GM18870 (cell line): ENCODE results near the gene SNRNP35.
"Not testable (repeated sequence)": the region's sequence is repeated elsewhere in the genome, so short reads cannot be mapped to it uniquely, and the experiment has no call there.

Experiments used
- ATAC-seq: cut with Tn5 transposase; IDR thresholded peaks from one replicate; pipeline ENCODE4 v1.9.1; 2021; ENCODE audit warnings: moderate library complexity; ENCODE audit not compliant: unreplicated experiment

The SNRNP35 gene

DNA sequence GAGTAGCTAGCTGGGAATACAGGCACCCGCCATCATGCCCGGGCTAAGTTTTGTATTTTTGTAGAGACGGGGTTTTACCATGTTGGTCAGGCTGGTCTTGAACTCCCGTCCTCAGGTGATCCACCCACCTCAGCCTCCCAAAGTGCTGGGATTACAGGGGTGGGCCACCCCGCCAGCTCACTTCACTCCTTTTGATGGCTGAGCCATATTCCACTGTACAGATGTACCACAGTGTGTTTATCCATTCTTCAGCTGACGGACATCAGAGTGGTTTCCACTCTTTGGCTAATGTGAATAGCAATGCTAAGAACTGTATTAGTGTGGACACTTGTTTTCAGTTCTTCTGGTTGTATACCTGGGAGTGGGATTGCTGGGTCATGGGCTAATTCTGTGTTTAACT, 29.5 kb downstream of the SNRNP35 start:
- no peak for ATAC-seq

DNA sequence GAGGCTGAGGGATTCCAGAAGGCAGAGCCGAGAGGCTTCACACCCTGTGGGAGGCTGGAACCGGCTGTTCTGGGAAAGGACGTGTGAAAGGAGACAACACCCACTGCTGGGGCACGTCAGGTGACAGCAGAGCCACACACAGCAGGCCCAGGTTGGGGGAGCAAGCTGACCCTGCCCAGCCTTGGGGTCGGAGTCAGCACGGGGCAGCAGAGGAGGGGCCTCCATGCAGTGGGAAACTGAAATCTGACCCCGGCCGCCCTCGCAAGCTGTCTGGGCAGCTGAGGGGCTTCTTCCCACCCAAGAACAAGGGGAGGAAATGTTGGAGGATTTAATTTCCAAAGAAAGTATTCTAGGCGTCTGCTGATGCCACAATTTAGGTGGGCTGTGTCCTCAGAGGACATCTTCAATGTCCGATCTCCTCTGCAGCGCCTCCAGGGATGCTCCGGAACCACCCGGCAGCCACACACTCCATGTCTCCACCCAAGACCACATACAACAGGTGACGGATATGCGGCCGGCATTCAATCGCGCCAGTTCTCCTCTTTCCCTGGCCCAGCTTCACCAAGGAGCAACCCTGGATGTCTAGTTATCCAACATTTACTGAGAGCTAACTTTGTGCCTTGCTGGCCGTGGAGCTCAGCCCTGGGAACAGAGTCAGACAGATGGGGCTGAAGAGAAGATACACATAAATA, 30.7 kb downstream of the SNRNP35 start:
- no peak for ATAC-seq

DNA sequence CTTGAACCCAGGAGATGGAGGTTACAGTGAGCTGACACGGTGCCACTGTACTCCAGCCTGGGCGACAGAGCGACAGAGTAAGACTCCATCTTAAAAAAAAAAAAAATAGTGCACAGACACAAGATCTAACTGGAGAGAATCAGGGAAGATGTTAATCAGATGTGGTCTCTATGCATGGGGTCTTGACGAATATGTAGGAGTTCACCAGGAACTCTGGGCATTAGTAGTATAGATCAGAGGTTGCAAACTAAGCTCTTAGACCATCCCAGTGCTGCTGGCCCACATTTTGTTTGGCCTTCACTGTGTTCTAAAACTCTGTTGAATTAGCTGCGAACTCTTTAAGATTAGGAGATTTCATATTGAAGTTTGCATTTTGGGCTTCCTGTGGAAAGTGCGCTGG, 31.6 kb downstream of the SNRNP35 start:
- no peak for ATAC-seq

DNA sequence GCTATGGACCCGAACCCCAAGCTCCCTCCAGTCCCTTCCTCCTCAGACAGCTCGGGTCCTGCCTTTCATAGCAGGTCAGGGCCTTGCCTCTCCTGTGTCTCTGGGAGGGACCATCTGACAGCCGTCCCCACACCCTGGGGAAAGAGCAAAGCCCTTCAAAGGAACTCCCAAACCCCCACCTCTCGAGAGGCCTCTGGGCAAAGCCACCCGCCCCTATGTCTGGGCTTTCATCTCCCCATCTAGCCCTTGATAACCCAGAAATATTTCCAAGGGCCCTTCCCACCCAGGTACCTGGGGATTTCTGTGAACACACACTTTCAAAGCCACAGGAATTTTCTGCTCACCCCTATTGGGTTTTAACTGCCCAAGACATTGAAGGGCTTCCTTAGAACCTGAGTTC, 32.1 kb downstream of the SNRNP35 start:
- no peak for ATAC-seq

DNA sequence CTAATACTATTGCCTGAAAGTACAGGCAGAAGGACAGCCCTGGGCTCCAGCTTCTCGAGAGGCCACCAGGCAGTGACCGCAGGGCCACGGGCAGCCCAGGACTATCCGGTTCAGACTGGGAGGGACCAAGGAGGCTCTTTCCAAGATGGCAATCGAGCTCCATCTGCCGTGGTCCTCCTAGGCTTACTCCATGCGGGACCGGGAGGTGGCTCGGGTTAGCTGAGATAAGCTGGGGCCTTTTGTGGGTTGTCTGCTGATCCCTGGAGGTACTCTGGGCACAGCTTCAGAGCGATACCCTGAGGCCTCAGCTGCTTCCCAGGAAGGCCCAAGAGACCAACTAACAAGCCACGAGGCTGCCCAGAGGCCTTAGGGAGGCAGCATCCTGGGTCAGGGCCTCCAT, 33.1 kb downstream of the SNRNP35 start:
- ATAC-seq = no peak

DNA sequence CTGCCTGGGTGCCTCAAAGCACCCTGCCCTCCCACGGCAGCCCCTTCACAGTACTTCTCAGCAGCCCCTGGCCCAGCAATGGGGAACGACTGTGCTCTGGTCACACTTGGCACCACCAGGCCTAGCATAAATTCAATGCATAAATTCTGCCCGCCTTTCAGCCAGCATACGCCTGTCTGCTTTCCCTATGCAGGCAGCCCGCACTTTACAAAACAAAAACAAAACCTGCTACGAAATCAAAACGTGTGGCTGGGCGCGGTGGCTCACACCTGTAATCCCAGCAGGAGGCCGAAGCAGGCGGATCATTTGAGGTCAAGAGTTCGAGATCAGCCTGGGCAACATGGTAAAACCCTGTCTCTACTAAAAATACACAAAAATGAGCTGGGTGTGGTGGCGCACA, 33.5 kb downstream of the SNRNP35 start:
- no peak for ATAC-seq

DNA sequence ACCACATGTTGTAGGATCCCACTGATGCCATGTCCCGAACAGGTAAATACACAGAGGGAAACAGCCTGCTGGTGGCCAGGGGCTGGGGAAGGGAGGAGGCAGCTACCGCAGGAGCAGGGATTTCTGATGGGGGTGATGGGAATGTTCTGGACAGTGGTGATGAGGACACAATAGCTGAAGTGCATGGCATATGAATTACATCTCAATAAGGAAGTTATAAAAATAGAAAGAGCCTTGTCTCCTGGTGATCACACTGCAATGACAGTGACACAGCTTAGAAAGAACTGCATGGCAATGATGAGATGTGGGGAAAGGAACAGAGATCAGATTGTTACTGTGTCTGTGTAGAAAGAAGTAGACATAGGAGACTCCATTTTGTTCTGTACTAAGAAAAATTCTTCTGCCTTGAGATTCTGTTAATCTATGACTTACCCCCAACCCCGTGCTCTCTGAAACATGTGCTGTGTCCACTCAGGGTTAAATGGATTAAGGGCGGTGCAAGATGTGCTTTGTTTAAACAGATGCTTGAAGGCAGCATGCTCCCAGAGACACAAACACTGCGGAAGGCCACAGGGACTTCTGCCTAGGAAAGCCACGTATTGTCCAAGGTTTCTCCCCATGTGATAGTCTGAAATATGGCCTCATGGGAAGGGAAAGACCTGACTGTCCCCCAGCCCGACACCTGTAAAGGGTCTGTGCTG, 34.5 kb downstream of the SNRNP35 start:
- ATAC-seq = not testable (repeated sequence)

DNA sequence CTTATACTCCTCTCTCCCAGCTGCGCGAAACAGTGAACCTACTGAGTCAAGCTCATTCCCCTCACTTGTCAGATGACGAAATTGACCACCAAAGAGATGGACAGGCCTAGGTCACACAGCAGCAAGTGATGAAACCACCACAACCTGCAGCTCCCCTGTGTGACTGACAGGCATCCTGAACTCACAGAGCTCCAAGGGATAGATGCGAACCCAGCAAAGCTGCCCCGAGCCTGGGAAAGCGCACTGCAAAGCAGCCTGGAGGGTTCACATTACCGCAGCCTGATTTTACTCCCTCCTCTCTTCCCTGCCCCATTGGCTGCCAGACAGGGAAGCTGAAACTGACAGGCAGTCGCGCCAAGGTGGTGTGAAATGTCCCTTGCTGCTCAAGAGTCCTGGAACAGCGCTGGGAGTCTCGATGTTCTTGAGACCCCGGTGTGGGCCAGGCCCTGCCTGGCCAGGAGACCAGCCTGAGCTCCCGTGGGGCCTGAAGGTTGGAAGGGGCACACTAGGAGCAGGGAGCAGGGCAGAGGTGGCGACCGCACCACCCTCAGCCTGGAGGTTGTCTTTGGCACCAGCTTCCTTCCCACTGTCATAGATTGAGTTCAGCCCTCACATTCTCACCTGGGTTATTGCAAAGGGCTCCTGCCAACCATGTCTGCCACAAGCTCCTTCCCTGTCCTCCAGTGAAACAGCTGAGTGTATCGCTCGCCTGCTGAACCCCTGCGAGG, 36.3 kb downstream of the SNRNP35 start:
- no peak for ATAC-seq

DNA sequence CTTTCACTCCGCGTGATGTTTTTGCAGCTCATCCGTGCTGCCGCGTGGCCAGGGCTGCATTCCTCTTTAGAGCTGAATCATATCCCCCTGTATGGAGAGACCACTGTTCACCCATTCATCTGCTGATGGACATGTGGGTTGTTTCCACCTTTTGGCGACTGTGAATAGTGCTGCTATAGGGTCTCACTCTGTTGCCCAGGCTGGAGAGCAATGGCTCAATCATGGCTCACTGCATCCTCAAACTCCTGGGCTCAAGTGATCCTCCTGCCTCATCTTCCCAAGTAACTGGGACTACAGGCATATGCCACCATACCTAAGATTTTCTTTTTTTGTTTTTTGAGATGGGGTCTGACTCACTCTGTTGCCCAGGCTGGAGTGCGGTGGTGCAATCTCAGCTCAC, 39.1 kb downstream of the SNRNP35 start:
- ATAC-seq = no peak

DNA sequence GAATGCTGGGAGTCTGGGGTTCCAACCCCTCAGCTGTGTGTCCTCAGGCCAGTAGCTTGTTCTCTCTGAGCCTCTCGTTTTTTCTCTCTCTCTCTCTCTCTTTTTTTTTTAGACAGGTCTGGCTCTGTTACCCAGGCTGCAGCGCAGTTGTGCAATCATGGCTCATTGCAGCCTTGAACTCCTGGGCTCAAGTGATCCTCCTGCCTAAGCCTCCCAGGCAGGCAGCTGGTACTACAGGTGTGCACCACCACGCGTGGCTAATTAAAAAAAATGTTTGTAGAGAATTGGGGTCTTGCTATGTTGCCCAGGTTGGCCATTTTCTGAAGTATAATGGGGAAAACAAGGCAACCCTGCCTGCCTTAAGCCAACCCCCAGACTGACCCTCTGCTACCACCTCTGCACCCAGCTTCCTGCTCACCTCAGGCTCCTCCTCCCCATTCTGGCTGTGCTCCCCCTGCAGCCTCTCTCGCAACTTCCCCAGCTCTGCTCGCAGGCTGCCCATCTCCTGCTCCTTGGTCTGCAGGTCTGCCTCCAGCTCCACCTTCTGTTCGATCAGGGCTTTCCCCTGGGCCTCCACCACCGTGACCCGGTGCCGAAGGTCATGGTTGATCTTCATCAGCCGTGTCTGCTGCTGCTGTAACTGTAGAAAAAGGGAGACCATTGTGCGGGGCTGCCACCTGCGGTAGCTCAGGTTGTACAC, 40.3 kb downstream of the SNRNP35 start:
- no peak for ATAC-seq

DNA sequence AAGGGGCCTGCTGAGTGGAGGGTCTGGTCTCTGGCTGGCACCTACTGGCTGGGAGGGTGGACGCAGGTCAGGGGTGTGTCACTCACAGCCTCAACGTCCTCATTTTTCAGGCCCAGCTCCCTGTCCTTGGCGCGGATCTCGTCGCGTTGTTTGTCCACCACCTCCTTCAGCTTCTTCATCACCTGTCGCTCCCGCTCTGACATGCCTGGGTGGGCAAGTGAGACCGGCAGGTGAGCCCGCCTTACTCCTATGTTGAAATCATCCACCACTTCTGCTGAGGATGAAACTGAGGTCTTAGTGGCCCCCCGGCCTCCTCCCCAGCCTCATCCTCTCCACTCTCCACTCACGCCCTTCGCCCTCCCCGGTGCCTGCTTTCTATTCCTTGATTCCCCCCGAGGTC, 41.4 kb downstream of the SNRNP35 start:
- no peak for ATAC-seq

DNA sequence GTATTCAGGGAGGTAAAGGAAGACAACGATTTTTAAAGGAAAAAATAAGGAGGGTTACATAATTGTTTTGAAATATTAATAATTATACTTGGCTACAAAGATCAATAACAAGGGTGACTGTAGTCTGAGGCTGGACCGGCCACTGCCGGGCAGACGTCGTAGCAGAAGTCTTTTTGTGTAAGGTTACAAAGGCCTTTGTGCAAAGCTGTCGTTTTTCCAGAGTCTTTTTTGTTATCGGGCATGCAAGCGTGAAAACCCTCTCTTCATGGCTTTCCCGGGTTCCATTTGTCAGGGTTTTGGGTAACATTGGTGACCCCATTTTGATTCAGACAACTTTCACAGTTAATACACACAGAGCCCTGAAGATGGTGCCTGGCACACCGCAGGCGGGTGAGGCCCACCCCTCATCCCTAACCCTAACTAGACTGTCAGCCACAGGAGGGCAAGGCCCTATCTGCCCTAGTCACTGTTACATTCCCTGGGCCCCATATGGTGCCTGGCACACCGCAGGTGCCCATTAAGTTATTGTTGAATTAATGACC, 44.3 kb downstream of the SNRNP35 start:
- ATAC-seq = no peak

DNA sequence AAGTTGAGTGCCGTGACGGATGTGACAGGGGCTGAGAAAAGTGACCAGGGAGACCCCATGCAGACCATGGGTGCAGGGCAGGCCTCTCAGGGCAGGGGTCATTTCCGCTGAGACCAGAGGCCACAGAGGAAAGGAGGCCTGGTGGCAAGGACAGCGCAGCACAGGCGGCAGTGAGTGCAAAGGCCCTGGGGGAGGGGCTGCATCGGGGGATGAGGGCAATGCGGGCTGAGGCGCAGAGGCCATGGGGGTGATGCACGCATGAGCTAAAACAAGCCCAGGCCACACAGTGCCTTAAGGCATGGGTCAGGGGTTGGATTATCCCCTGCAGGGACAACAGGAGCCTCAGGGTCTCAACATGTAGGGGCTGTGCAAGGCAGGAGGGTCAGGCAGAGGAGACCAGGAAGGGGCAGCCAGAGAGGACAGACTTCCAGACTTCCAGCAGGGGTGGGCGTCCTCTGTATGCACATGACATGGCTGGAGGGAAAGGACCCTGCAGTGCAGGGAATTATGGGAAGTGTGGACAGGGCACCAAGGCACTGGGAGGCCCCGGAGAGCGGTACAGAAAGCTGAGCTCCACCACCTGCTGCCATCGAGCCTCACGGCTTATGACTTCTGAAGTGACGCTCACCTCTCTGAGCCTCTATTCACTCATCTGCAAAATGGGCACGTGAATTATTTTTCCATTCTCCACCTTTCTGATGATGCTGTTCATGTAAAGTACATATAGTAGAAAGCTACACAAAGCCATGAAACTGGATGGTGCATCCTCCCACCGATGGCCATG, 48.3 kb downstream of the SNRNP35 start:
- no peak for ATAC-seq

DNA sequence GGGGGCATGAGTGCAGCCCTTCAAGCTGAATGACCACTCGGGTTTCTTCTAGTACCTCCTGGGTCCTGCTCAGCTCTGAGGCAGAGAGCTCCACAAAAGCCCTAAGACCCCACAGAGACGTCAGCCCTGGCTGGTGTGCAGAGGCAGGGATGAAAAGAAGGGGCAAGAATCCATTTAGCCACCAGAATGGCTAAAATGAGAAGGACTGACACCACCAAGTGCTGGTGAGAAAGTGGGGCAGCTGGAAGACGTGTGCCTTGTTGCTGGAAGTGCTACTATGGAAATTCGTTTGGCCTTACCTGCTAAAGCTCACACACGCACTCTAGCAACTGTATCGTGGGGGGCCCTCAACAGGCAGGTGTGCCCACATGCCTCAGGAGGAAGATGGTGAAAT, 48.9 kb downstream of the SNRNP35 start:
- no peak for ATAC-seq

DNA sequence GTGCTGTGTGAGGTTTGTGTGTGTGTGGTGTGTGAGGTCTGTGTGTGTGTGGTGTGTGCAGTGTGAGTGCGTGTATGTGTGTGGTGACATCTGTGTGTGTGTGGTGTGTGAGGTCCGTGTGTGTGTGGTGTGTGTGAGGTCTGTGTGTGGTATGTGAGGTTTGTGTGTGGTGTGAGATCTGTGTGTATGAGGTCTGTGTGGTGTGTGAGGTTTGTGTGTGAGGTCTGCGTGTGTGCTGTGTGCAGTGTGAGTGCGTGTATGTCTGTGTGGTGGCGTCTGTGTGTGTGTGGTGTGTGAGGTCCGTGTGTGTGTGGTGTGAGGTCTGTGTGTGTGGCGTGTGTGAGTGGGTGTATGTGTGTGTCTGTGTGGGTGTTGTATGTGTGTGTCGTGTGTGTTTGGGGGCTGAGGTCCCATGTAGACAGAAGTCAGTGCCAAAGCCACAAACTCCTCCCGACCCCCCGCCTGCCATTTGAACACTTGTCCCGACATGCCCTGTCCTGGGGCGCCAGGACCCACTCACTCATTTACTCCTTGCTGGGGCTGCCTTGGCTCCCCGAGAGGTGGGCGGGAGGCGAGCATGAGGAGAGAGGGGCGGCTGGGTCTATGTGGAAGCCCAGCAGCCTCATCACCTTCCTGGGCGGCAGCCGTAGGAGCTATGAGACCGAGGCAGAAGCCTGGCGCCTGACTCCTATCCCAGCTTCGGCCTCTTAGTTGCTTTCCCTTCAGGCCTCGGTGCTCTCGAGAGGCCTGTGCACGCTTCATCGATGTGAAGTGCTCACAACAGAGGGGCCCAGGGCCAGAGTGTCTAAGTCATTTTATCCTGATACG, 55.1 kb downstream of the SNRNP35 start:
- no peak for ATAC-seq

DNA sequence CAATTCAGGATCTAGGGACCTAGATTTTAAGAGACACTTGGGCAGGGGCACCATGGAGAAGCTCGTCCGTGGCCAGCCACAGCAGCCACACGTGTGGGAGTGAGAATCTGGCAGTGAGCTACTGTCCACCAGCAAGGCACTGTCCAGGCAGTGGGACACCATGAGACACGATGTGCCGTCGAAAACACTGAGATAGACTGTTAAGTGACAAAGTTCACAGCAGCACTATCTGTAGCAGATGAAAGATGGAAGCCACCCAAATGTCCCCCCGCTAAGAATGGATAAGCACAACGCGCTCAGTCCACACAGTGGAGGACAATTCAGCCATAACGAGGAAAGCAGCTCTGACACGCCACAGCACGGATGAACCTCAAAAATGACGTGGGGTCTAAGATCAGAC, 55.9 kb downstream of the SNRNP35 start:
- ATAC-seq = no peak

DNA sequence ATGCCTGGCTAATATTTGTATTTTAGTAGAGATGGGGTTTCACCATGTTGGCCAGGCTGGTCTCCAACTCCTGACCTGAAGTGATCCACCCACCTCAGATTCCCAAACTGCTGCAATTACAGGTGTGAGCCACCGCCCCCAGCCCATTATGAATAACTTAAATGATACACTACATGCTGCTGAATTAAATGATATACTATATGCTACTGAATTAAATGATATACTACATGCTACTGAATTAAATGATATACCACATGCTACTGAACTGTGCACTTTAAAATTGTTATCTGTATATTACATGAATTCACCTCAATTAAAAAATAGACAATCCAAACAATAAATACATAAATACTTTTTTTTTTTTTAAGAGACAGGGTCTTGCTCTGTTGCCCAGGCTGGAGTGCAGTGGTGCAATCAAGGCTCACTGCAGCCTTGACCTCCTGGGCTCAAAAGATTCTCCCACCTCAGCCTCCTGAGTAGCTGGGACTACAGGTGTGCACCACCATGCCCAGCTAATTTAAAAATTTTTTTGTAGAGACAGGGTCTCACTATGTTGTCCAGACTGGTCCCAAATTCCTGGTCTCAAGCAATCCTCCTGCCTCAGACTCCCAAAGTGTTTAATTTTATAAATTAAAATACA, 56.8 kb downstream of the SNRNP35 start:
- not testable (repeated sequence) for ATAC-seq

DNA sequence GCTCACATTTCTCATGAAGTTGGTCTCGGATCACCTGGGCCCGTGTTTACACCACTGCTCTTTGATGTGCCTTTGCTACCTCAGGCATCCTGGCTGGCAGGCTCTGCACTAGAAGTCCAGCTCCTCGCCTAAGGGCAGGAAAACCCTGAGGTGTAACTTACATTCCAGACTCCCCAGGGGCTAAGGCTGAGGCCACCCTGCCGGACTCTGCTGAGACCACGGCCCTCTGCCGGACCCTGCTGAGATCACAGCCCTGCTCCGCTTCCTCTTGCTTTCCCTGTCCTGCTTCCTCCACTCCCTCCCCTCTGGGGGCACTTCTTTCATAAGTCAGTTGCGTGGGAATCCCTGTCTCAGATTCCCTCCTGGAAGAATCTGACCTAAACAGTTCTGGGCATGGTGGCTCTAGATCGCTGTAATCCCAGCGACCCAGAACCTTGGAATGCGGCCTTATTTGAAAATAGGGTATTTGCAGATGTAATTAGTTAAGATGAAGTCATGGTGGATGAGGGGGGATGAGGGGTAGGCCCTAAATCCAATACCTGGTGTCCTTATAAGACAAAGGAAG, 58.4 kb downstream of the SNRNP35 start:
- ATAC-seq = no peak
